ENCODE measurements around the gene EPHB1. TPM values are rescaled to one million over a fixed set of nuclear protein-coding genes. Genes with fewer than 3 reads are reported as not detected.

Gene EPHB1
- total RNA-seq, 1 experiment from 2014 or later, result 7.0 TPM

DNA sequence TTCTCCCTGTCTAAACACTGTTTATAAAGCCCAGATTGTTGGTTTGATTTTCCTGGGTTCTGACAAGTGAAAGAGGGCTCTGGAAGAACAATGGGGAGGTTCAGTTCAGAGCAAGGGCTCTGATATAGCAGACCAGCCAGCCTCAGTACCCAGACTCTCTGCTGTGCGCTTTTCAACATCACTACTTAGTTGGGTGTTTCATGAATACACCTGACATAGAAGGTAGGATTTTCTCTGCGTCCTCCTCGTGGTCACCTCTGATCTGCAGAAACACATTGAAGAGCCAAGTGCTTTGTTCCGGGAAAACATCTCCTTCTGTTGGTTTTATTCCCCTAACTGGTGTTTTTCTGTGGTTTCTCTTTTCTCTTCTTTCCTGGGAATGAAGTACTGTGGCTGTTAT is 99.5 kb downstream of the EPHB1 start (continued):
- TF ChIP-seq ELF4 (CRISPR knock-in tag; IDR thresholded peaks at IDR 0.05; ENCODE audit: low read depth) (no peak), MAX (CRISPR knock-in tag; IDR thresholded peaks at IDR 0.05) (no peak), EMX1 (CRISPR knock-in tag; IDR thresholded peaks at IDR 0.05) (no peak), TEAD1 (CRISPR knock-in tag; IDR thresholded peaks at IDR 0.05) (no peak)
- TF ChIP-seq, protein P1, sequence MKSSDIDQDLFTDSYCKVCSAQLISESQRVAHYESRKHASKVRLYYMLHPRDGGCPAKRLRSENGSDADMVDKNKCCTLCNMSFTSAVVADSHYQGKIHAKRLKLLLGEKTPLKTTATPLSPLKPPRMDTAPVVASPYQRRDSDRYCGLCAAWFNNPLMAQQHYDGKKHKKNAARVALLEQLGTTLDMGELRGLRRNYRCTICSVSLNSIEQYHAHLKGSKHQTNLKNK (CRISPR knock-in tag; IDR thresholded peaks at IDR 0.05), result no peak

- POLR2A ChIA-PET, result no interaction called here
- Mint-ChIP-seq H3K4me3 (no peak overlapping the region), H3K4me1 (peaks cover 21% of the 10 kb centered on the region), H3K27me3 (ENCODE audit: low read depth) (peaks cover 91% of the 10 kb centered on the region), H3K27ac (no peak overlapping the region), H3K9me3 (no peaks in the 10 kb centered on the region), H3K36me3 (no peaks in the 10 kb centered on the region)
- CTCF ChIA-PET, result interaction anchor here (1.0 to 1.5 kb wide), 2 partner anchors 100 to 140 kb away, joined by 4 to 8 read pairs; partner anchors contain the start of gene EPHB1
- DNase-seq (ENCODE audit: low spot score) (no peak), ATAC-seq (no peak)
- no peak for TF ChIP-seq ZNF423 (CRISPR knock-in tag; IDR thresholded peaks at IDR 0.05)
- no peak for TF ChIP-seq IRF2 (CRISPR knock-in tag; IDR thresholded peaks at IDR 0.05; ENCODE audit: borderline replicate concordance, low read depth)
- TF ChIP-seq FOXK1 (CRISPR knock-in tag; IDR thresholded peaks at IDR 0.05), result no peak
- TF ChIP-seq TEAD1 (CRISPR knock-in tag; IDR thresholded peaks at IDR 0.05), result no peak
- TF ChIP-seq, protein P2, sequence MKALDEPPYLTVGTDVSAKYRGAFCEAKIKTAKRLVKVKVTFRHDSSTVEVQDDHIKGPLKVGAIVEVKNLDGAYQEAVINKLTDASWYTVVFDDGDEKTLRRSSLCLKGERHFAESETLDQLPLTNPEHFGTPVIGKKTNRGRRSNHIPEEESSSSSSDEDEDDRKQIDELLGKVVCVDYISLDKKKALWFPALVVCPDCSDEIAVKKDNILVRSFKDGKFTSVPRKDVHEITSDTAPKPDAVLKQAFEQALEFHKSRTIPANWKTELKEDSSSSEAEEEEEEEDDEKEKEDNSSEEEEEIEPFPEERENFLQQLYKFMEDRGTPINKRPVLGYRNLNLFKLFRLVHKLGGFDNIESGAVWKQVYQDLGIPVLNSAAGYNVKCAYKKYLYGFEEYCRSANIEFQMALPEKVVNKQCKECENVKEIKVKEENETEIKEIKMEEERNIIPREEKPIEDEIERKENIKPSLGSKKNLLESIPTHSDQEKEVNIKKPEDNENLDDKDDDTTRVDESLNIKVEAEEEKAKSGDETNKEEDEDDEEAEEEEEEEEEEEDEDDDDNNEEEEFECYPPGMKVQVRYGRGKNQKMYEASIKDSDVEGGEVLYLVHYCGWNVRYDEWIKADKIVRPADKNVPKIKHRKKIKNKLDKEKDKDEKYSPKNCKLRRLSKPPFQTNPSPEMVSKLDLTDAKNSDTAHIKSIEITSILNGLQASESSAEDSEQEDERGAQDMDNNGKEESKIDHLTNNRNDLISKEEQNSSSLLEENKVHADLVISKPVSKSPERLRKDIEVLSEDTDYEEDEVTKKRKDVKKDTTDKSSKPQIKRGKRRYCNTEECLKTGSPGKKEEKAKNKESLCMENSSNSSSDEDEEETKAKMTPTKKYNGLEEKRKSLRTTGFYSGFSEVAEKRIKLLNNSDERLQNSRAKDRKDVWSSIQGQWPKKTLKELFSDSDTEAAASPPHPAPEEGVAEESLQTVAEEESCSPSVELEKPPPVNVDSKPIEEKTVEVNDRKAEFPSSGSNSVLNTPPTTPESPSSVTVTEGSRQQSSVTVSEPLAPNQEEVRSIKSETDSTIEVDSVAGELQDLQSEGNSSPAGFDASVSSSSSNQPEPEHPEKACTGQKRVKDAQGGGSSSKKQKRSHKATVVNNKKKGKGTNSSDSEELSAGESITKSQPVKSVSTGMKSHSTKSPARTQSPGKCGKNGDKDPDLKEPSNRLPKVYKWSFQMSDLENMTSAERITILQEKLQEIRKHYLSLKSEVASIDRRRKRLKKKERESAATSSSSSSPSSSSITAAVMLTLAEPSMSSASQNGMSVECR (CRISPR knock-in tag; IDR thresholded peaks at IDR 0.05; ENCODE audit: borderline replicate concordance), result no peak
- no peak for TF ChIP-seq SP1 (CRISPR knock-in tag; conservative IDR thresholded peaks at IDR 0.05)
- TF ChIP-seq, protein P3, sequence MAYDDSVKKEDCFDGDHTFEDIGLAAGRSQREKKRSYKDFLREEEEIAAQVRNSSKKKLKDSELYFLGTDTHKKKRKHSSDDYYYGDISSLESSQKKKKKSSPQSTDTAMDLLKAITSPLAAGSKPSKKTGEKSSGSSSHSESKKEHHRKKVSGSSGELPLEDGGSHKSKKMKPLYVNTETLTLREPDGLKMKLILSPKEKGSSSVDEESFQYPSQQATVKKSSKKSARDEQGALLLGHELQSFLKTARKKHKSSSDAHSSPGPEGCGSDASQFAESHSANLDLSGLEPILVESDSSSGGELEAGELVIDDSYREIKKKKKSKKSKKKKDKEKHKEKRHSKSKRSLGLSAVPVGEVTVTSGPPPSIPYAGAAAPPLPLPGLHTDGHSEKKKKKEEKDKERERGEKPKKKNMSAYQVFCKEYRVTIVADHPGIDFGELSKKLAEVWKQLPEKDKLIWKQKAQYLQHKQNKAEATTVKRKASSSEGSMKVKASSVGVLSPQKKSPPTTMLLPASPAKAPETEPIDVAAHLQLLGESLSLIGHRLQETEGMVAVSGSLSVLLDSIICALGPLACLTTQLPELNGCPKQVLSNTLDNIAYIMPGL (CRISPR knock-in tag; IDR thresholded peaks at IDR 0.05), result no peak
- no peak for TF ChIP-seq ATF2 (CRISPR knock-in tag; IDR thresholded peaks at IDR 0.05; ENCODE audit: borderline replicate concordance, low read depth)
- no peak for TF ChIP-seq RORB (CRISPR knock-in tag; IDR thresholded peaks at IDR 0.05)
- no peak for TF ChIP-seq ZSCAN18 (CRISPR knock-in tag; IDR thresholded peaks at IDR 0.05)
- no peak for TF ChIP-seq GRHL2 (CRISPR knock-in tag; IDR thresholded peaks at IDR 0.05; ENCODE audit: insufficient replicate concordance, severe bottlenecking)
Measured at GRCh38 chr3:134895181-134895580, 100.1 kb downstream of the EPHB1 start.
